Keratinocyte (primary cell): ENCODE measurements around the gene COPS3. TPM values are rescaled to one million over a fixed set of nuclear protein-coding genes. Genes with fewer than 3 reads are reported as not detected.

ENCODE experiments used
- DNase-seq: peaks from one replicate; pipeline ENCODE4 v3.0.0-alpha.2; 2011; ENCODE audit warnings: low read depth, missing footprints, low spot score
- FAIRE-seq: peaks from 2 replicates; lab custom pipeline; 2011; peaks lifted over from hg19 to GRCh38; lab: Jason Lieb, UNC
- H2AFZ ChIP-seq: 2 replicates; pipeline ENCODE4 v1.6.0; 2012; ENCODE audit warnings: low read length, control low read depth, inconsistent platforms; ENCODE audit not compliant: control insufficient read depth
- H3K27ac ChIP-seq: 2 replicates; pipeline ENCODE4 v1.5.1; 2011; ENCODE audit warnings: low read length; ENCODE audit not compliant: control insufficient read depth, insufficient read depth
- H3K27me3 ChIP-seq: 3 replicates; pipeline ENCODE4 v1.6.0; 2011; ENCODE audit warnings: low read length; ENCODE audit not compliant: control insufficient read depth, insufficient read depth; ENCODE audit errors: extremely low read depth
- H3K36me3 ChIP-seq, 2 experiments: 2 replicates in 1 of 2; 3 replicates in 1 of 2; pipeline ENCODE4 v1.5.1; 2011; ENCODE audit warnings: low read length in 2 of 2, mild to moderate bottlenecking in 1 of 2; ENCODE audit not compliant: control insufficient read depth in 2 of 2, insufficient read depth in 2 of 2; ENCODE audit errors: extremely low read depth in 1 of 2
- H3K4me1 ChIP-seq: 3 replicates; pipeline ENCODE4 v1.5.1; 2011; ENCODE audit warnings: low read length; ENCODE audit not compliant: control insufficient read depth, insufficient read depth; ENCODE audit errors: extremely low read depth
- H3K4me2 ChIP-seq: 3 replicates; pipeline ENCODE4 v1.6.0; 2011; ENCODE audit warnings: low read depth, low read length; ENCODE audit not compliant: control insufficient read depth, insufficient read depth; ENCODE audit errors: extremely low read depth
- H3K4me3 ChIP-seq, 3 experiments: fragments of 200-600 bp in 1 of 3; sonication (generic) in 1 of 3; 2 replicates in 2 of 3; 3 replicates in 1 of 3; pipeline ENCODE4 v1.5.1; 2011 to 2016; ENCODE audit warnings: low read length in 3 of 3, mild to moderate bottlenecking in 3 of 3, control low read depth in 2 of 3, inconsistent platforms in 1 of 3, low read depth in 1 of 3, mixed read lengths in 1 of 3, mixed run types in 1 of 3, moderate library complexity in 1 of 3; ENCODE audit not compliant: control insufficient read depth in 2 of 3, insufficient read depth in 2 of 3; ENCODE audit errors: extremely low read depth in 1 of 3
- H3K79me2 ChIP-seq: 2 replicates; pipeline ENCODE4 v1.6.0; 2012; ENCODE audit warnings: low read length; ENCODE audit not compliant: control insufficient read depth, insufficient read depth
- H3K9ac ChIP-seq: 3 replicates; pipeline ENCODE4 v1.6.0; 2011; ENCODE audit warnings: low read length; ENCODE audit not compliant: control insufficient read depth, insufficient read depth; ENCODE audit errors: extremely low read depth
- H3K9me1 ChIP-seq: 3 replicates; pipeline ENCODE4 v1.6.0; 2011; ENCODE audit warnings: low read length; ENCODE audit not compliant: control insufficient read depth, insufficient read depth; ENCODE audit errors: extremely low read depth
- H3K9me3 ChIP-seq: 2 replicates; pipeline ENCODE4 v1.5.1; 2012; ENCODE audit warnings: low read depth, low read length; ENCODE audit not compliant: control insufficient read depth
- H4K20me1 ChIP-seq: 3 replicates; pipeline ENCODE4 v1.6.0; 2011; ENCODE audit warnings: low read length; ENCODE audit not compliant: control insufficient read depth, insufficient read depth; ENCODE audit errors: extremely low read depth
- EZH2 ChIP-seq: IDR thresholded peaks from one replicate; pipeline ENCODE4 v1.6.1; 2012; ENCODE audit warnings: inconsistent platforms, mild to moderate bottlenecking, low read length, moderate library complexity
- dilution Hi-C: fragments of 300-500 bp; cut with MboI; formaldehyde crosslinking; loops from one replicate; pipeline ENCODE4 v1.7.0; 2020; ENCODE audit warnings: low sequenced_read_pairs; ENCODE audit not compliant: extremely low pct_ligation_motif_present
- polyA plus RNA-seq, 5 experiments: library from polyadenylated mRNA; depleted of rRNA in 3 of 5; stranded (reverse) in 3 of 5; stranded (forward) in 1 of 5; unstranded in 1 of 5; fragments of >200 nt; gene quantifications; 1 replicate in 1 of 5; 2 replicates in 3 of 5; 3 replicates in 1 of 5; pipeline versions ENCODE4 v1.2.1 to v1.2.3, GENCODE V29; 2011 to 2012; ENCODE audit warnings: missing spikeins in 2 of 5, low read depth in 1 of 5, low replicate concordance in 1 of 5
- TF ChIP-seq, protein P1 (sequence below), 3 experiments: IDR thresholded peaks in 1 of 3; conservative IDR thresholded peaks in 1 of 3; optimal IDR thresholded peaks in 1 of 3; 2 replicates in 2 of 3; 3 replicates in 1 of 3; pipeline versions ENCODE3 to v1.5.1; 2011; ENCODE audit warnings: low read length in 3 of 3, mild to moderate bottlenecking in 3 of 3, moderate library complexity in 2 of 3, control low read depth in 1 of 3, inconsistent platforms in 1 of 3; ENCODE audit not compliant: insufficient read depth in 2 of 3; ENCODE audit errors: extremely low read depth in 1 of 3

COPS3 gene
- polyA plus RNA-seq, 1 donor (not counting 4 experiments of a cell fraction or from before 2014, with no cell fraction given) = 89.7 TPM

DNA sequence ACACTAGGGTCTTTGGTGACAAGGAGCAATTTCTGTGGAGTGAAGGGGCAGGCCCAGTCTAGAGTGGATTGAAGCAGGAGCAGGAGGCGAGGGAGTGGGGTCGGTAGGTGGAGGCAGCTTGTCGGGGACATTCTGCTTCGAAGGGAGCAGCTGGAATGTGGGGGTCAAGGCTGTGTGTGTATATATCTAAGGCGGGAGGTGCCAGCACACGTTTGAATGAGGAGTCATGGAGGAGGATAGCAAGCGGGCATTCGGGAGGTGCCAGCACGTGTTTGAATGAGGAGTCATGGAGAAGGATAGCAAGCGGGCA lies 39.8 kb upstream of the COPS3 start:
- Histone ChIP-seq H4K20me1 (no peaks in the 10 kb centered on the region), H3K27me3 (peaks cover 3% of the 10 kb centered on the region), H3K36me3 (no peaks in the 10 kb centered on the region), H3K4me1 (no peaks in the 10 kb centered on the region), H3K4me3 (no peak overlapping the region), H3K79me2 (no peaks in the 10 kb centered on the region), H2AFZ (no peak overlapping the region), H3K9me1 (no peaks in the 10 kb centered on the region), H3K9ac (no peak overlapping the region), H3K4me2 (no peak overlapping the region), H3K9me3 (no peaks in the 10 kb centered on the region), H3K27ac (no peak overlapping the region)
- DNase-seq = no peak
- no peak for FAIRE-seq
- dilution Hi-C loops = no loop called here
- TF ChIP-seq, protein P1, sequence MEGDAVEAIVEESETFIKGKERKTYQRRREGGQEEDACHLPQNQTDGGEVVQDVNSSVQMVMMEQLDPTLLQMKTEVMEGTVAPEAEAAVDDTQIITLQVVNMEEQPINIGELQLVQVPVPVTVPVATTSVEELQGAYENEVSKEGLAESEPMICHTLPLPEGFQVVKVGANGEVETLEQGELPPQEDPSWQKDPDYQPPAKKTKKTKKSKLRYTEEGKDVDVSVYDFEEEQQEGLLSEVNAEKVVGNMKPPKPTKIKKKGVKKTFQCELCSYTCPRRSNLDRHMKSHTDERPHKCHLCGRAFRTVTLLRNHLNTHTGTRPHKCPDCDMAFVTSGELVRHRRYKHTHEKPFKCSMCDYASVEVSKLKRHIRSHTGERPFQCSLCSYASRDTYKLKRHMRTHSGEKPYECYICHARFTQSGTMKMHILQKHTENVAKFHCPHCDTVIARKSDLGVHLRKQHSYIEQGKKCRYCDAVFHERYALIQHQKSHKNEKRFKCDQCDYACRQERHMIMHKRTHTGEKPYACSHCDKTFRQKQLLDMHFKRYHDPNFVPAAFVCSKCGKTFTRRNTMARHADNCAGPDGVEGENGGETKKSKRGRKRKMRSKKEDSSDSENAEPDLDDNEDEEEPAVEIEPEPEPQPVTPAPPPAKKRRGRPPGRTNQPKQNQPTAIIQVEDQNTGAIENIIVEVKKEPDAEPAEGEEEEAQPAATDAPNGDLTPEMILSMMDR (optimal IDR thresholded peaks at IDR 0.05 in 1 of 3, IDR thresholded peaks at IDR 0.05 in 1 of 3, conservative IDR thresholded peaks at IDR 0.05 in 1 of 3; ENCODE audit: extremely low read depth in 1 of 3, insufficient read depth in 2 of 3, low read length in 3 of 3) = no peak
- no peak for TF ChIP-seq EZH2

DNA sequence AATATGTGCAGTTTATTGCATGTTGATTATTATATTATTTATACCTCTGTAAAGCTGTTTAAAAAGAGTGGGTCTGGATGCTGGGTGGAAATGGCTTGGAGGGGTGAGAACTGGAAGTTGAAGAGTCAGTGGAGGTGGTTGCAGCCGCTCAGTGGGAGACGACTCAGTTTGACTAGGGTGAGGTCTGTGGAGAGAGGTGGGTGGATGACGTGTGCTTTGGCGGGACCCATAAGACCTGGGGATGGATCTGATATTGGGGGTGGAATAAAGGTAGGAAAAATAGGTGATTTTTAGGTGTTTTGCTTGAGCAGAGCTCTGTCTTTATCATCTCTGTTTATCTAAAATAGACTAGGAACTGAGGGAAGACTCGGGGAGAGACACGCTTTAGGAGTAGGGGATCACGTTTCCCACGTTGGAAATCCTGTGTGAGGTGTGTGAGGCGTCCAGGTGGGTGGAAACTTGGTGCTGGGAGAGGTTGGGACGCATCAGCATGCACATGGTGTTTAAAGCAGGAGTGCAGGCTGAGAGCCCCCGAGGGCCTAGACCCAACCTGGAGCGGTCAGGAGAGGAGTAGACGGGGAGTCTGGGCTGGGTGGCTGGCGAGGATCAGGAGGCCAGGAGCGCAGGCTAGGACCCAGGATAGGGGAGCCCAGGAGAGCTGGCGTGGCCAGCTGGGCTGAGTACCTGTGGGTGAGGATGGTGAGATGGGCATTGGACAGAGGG lies 39.3 kb upstream of the COPS3 start:
- Histone ChIP-seq H3K9me1 (no peaks in the 10 kb centered on the region), H4K20me1 (no peaks in the 10 kb centered on the region), H3K79me2 (no peaks in the 10 kb centered on the region), H3K9me3 (no peaks in the 10 kb centered on the region), H3K9ac (no peak overlapping the region), H3K27ac (no peak overlapping the region), H3K36me3 (no peaks in the 10 kb centered on the region), H3K4me1 (no peaks in the 10 kb centered on the region), H3K27me3 (peaks cover 3% of the 10 kb centered on the region), H2AFZ (no peak overlapping the region), H3K4me2 (no peak overlapping the region), H3K4me3 (no peak overlapping the region)
- dilution Hi-C loops = no loop called here
- DNase-seq (no peak), FAIRE-seq (no peak)
- TF ChIP-seq, protein P1 (optimal IDR thresholded peaks at IDR 0.05 in 1 of 3, IDR thresholded peaks at IDR 0.05 in 1 of 3, conservative IDR thresholded peaks at IDR 0.05 in 1 of 3; ENCODE audit: extremely low read depth in 1 of 3, insufficient read depth in 2 of 3, low read length in 3 of 3) = no peak
- no peak for TF ChIP-seq EZH2
